Stomach (tissue), 9 donors: Measurements from ENCODE around the gene NEAT1. TPM values are rescaled to one million over a fixed set of nuclear protein-coding genes. Genes with fewer than 3 reads are reported as not detected.
A peak's percentile ranks its signal among the peaks of the same experiment; 100 is the strongest.

Experiments
- DNase-seq, 2 donors: peaks; one replicate each; pipeline versions ENCODE4 v3.0.0 to v3.0.0-alpha.2; 2013 to 2019
- H3K27ac ChIP-seq, 5 donors: fragments of 200-600 bp in 4 of 5; sonication (generic) in 4 of 5; one replicate each; pipeline ENCODE4 v1.5.1; 2013 to 2019; ENCODE audit warnings: mild to moderate bottlenecking in 1 of 5, moderate library complexity in 1 of 5
- H3K27me3 ChIP-seq, 3 donors: fragments of 200-600 bp; sonication (generic); one replicate each; pipeline ENCODE4 v1.5.1; 2017 to 2019; ENCODE audit warnings: mixed run types in 1 of 3
- H3K36me3 ChIP-seq, 4 donors: fragments of 200-600 bp; sonication (generic); 1 replicate in 3 of 4; 2 replicates in 1 of 4; pipeline ENCODE4 v1.5.1; 2016 to 2019
- H3K4me1 ChIP-seq, 4 donors: fragments of 200-600 bp; sonication (generic); one replicate each; pipeline ENCODE4 v1.5.1; 2016 to 2019
- H3K4me3 ChIP-seq, 4 donors: fragments of 200-600 bp; sonication (generic) in 3 of 4; one replicate each; pipeline ENCODE4 v1.5.1; 2016 to 2019; ENCODE audit warnings: mild to moderate bottlenecking in 1 of 4
- H3K9me3 ChIP-seq, 4 donors: fragments of 200-600 bp; sonication (generic); one replicate each; pipeline ENCODE4 v1.5.1; 2016 to 2019
- EP300 ChIP-seq: sonication (generic); formaldehyde crosslinking; IDR thresholded peaks from one replicate; pipeline ENCODE4 v1.6.1; 2017; ENCODE audit warnings: antibody characterized with exemption
- POLR2A ChIP-seq, 4 donors: fragments of 450-650 bp; IDR thresholded peaks; one replicate each; pipeline ENCODE4 v1.6.1; 2016; ENCODE audit warnings: antibody characterized with exemption in 4 of 4, control low read depth in 2 of 4, mild to moderate bottlenecking in 1 of 4, moderate library complexity in 1 of 4
- POLR2AphosphoS5 ChIP-seq, 3 donors: sonication (generic); formaldehyde crosslinking; IDR thresholded peaks; one replicate each; pipeline ENCODE4 v1.6.1; 2016; ENCODE audit warnings: antibody characterized with exemption in 3 of 3
- WGBS, 5 donors: extraction: QIAGEN DNeasy Blood & Tissue Kit in 3 of 5; methylation state at CpG; one replicate each; pipeline versions ENCODE4 v1.1.5 to v1.1.7; 2013 to 2018; 5-methylcytosine and 5-hydroxymethylcytosine counted together
- intact Hi-C: fragments of 100-400 bp; cut with DNase I; formaldehyde crosslinking; loops from one replicate; pipeline ENCODE4 v1.15.1; 2023; ENCODE audit warnings: low total_unique reads
- polyA plus RNA-seq, 3 donors: library from polyadenylated mRNA; stranded (reverse); fragments of 200-250 nt; gene quantifications; one replicate each; pipeline ENCODE4 v1.2.3, GENCODE V29; 2013
- total RNA-seq, 5 donors: library from RNA; depleted of rRNA; stranded (reverse); fragments of >200 nt; gene quantifications; one replicate each; pipeline versions ENCODE4 v1.1.0 to v1.2.3, GENCODE V29; 2014 to 2016
- TF ChIP-seq, protein P1 (sequence below), 7 experiments: fragments of 450-650 bp in 4 of 7; fragments of 200-600 bp in 3 of 7; sonication (generic) in 3 of 7; IDR thresholded peaks; one replicate each; pipeline ENCODE4 v1.5.1; 2016 to 2019; ENCODE audit warnings: antibody characterized with exemption in 7 of 7, control low read depth in 2 of 7, mild to moderate bottlenecking in 1 of 7
- donor health status: healthy with polysubstance abuse.
- donor health status: Bipolar disorder and iron deficiency.
- donor health status: healthy.

The NEAT1 gene
- total and polyA plus RNA-seq, 8 donors = 131 to 2,124 (median 707) TPM

DNA sequence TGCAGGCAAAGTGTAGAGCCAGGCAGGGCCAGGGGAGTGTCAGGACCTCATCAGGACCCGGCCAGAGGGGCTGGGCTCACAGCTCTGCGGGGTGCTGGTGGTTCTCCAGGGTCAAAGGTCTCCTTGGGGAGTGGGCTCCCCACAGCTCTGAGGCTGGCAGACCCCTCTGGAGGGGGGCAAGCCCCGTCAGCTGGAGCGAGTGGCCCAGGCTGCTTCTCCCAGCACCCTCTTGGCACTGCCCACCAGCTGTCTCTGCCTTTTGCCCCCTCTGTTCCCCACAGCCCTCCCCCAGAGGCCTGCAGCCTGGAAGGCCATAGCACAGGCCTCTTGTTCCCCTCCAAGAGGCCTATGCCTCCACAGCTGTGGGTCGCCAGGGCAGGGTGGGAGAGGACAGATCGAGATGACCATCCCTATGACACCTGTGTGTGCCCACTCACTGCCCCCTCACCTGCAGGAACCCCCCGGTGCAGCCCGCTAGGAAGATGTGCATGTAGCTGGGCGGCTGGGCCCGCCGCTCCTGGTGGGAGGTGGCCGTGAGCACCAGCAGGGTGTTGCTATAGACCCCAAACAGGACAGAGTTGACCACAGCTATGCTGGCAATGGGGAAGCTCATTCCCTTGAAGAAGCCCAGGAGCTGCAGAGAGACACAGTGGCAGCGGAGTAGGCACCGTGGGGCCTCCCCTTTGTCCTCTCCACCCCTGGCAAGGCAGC, 43.5 kb upstream of the NEAT1 start:
- no peak overlapping the region for H3K4me3 ChIP-seq
- H3K36me3 ChIP-seq = no peaks in the 10 kb centered on the region
- peaks cover 23 to 57% (median 44%) of the 10 kb centered on the region in 4 donors for H3K4me1 ChIP-seq
- intact Hi-C loops = no loop called here
- TF ChIP-seq POLR2AphosphoS5 (IDR thresholded peaks at IDR 0.05) (no peak), EP300 (no peak), POLR2A (IDR thresholded peaks at IDR 0.05) (no peak)
- TF ChIP-seq, protein P1, sequence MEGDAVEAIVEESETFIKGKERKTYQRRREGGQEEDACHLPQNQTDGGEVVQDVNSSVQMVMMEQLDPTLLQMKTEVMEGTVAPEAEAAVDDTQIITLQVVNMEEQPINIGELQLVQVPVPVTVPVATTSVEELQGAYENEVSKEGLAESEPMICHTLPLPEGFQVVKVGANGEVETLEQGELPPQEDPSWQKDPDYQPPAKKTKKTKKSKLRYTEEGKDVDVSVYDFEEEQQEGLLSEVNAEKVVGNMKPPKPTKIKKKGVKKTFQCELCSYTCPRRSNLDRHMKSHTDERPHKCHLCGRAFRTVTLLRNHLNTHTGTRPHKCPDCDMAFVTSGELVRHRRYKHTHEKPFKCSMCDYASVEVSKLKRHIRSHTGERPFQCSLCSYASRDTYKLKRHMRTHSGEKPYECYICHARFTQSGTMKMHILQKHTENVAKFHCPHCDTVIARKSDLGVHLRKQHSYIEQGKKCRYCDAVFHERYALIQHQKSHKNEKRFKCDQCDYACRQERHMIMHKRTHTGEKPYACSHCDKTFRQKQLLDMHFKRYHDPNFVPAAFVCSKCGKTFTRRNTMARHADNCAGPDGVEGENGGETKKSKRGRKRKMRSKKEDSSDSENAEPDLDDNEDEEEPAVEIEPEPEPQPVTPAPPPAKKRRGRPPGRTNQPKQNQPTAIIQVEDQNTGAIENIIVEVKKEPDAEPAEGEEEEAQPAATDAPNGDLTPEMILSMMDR (IDR thresholded peaks at IDR 0.05) = no peak
- H3K27me3 ChIP-seq = no peaks in the 10 kb centered on the region
- 88 to 100% (median 92%) methylated on average over 9 to 14 of the region's 14 CpGs for WGBS, 5 donors
- peak overlapping the region in 1 of 5 donors; percentile 3 for H3K27ac ChIP-seq
- H3K9me3 ChIP-seq = no peaks in the 10 kb centered on the region
- DNase-seq = no peak

DNA sequence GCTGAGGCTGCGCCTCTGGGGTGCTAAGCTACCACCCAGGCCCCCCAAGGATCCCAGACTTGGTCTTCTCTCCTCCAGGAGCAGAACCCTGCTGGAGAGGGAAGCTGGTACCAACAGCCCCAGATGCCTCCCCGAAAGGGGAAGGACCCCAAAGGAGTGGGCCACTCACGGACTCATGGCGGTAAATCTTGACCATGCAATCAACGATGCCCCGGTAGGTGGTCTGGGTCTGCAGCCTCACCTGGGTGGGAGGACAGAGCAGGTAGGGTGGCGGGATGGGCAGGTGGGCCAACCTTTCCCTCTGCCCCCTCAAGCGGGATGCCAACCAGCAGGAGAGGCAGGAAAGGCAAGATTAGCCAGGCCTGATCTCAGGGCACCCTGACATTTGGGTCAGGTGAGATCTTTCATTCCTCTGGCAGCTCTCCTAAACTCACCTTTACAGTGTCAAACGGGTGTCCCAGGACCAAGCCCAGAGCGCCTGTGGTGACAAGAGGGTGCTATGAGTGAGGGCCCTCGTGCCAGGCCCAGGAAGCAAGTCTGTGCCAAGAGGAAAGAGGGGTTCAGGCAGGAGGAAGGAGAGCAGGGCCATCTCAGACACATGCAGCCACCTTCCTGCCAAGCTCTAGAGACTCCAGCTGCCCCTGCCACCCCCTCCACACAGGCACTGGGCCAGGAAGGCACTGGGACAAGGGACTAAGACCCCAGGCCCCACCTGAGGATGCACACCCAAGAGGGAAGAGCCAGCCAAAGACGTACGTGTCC, 42.7 kb upstream of the NEAT1 start:
- Histone ChIP-seq H3K27me3 (no peaks in the 10 kb centered on the region), H3K27ac (peak overlapping the region in 2 of 5 donors; percentile 97), H3K36me3 (no peaks in the 10 kb centered on the region), H3K4me1 (peaks cover 31 to 65% (median 49%) of the 10 kb centered on the region in 4 donors), H3K9me3 (no peaks in the 10 kb centered on the region), H3K4me3 (no peak overlapping the region)
- TF ChIP-seq POLR2A (IDR thresholded peaks at IDR 0.05) (no peak), POLR2AphosphoS5 (IDR thresholded peaks at IDR 0.05) (no peak), EP300 (no peak)
- TF ChIP-seq, protein P1 (IDR thresholded peaks at IDR 0.05) = no peak
- intact Hi-C loops = no loop called here
- 75 to 87% (median 78%) methylated on average over 11 to 13 of the region's 13 CpGs for WGBS, 5 donors
- DNase-seq = no peak

- intact Hi-C loops = no loop called here
Observed at GRCh38 chr11:65380460-65381119, 42.0 kb upstream of the NEAT1 start.

DNA sequence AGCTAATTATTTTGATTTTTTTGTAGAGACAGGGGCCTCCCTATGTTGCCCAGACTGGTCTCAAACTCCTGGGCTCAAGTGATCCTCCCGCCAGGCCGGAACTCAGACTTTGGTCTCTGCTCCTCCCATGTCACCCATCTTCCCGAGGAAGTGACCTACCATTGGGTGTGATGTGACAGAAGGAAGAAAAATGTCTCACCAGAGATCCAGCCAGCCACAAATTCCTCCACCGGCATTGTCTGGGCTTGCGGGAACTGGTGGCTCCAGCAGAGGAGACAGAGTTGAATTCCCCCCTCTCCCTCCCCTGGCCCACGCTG, 40.9 kb upstream of the NEAT1 start:
- Histone ChIP-seq H3K27ac (peak overlapping the region; percentile 96 to 100 (median 97)), H3K4me1 (peaks cover 40 to 79% (median 60%) of the 10 kb centered on the region in 4 donors)
- intact Hi-C loops = no loop called here

More at GRCh38 chr11:65380460-65381119, 42.0 kb upstream of the NEAT1 start:
- no peaks in the 10 kb centered on the region for H3K27me3 ChIP-seq
- H3K9me3 ChIP-seq = no peaks in the 10 kb centered on the region
- H3K36me3 ChIP-seq = no peaks in the 10 kb centered on the region
- peaks cover 33 to 72% (median 53%) of the 10 kb centered on the region in 4 donors for H3K4me1 ChIP-seq
- no peak for DNase-seq
- TF ChIP-seq POLR2AphosphoS5 (IDR thresholded peaks at IDR 0.05) = no peak
- H3K4me3 ChIP-seq = no peak overlapping the region
- WGBS, 5 donors = 78 to 90% (median 85%) methylated on average over 11 to 16 of the region's 16 CpGs
- H3K27ac ChIP-seq = peak overlapping the region in 3 of 5 donors; percentile 97 to 100 (median 97)

More for the DNA sequence above, 40.9 kb upstream of the NEAT1 start:
- no peak for DNase-seq
- H3K36me3 ChIP-seq = no peaks in the 10 kb centered on the region
- H3K9me3 ChIP-seq = no peaks in the 10 kb centered on the region
- WGBS, 5 donors = 0 to 4% (median 0%) methylated on average over 6 of the region's 6 CpGs
- TF ChIP-seq POLR2A (IDR thresholded peaks at IDR 0.05) (no peak), POLR2AphosphoS5 (IDR thresholded peaks at IDR 0.05) (no peak), EP300 (no peak)
- TF ChIP-seq, protein P1 (IDR thresholded peaks at IDR 0.05) = no peak
- H3K27me3 ChIP-seq = no peaks in the 10 kb centered on the region
- H3K4me3 ChIP-seq = peak overlapping the region; percentile 37 to 44 (median 41)
